ENCODE measurements around the gene NECTIN1.
"Not testable (repeated sequence)": the region's sequence is repeated elsewhere in the genome, so short reads cannot be mapped to it uniquely, and the experiment has no call there.

NECTIN1 gene

GRCh38 chr11:119595941-119596340, 133.1 kb downstream of the NECTIN1 start:
- peaks cover 12% of the 10 kb centered on the region for H3K4me1 ChIP-seq (ENCODE audit: control insufficient read depth, low read depth, low read length)
- not testable (repeated sequence) for H3K27ac ChIP-seq (ENCODE audit: low read length); H3K27me3 ChIP-seq (ENCODE audit: control insufficient read depth, insufficient read depth, low read length); H3K9me3 ChIP-seq (ENCODE audit: control insufficient read depth, low read depth, low read length); H3K9ac ChIP-seq (ENCODE audit: low read length); H3K4me3 ChIP-seq (ENCODE audit: low read length); H3K36me3 ChIP-seq (ENCODE audit: control insufficient read depth, low read depth, low read length)

GRCh38 chr11:119594639-119595249, 134.3 kb downstream of the NECTIN1 start:
- Histone ChIP-seq H3K4me1 (ENCODE audit: control insufficient read depth, low read depth, low read length) (peaks cover 24% of the 10 kb centered on the region), H3K27ac (ENCODE audit: low read length) (no peak overlapping the region), H3K36me3 (ENCODE audit: control insufficient read depth, low read depth, low read length) (no peaks in the 10 kb centered on the region)

DNA sequence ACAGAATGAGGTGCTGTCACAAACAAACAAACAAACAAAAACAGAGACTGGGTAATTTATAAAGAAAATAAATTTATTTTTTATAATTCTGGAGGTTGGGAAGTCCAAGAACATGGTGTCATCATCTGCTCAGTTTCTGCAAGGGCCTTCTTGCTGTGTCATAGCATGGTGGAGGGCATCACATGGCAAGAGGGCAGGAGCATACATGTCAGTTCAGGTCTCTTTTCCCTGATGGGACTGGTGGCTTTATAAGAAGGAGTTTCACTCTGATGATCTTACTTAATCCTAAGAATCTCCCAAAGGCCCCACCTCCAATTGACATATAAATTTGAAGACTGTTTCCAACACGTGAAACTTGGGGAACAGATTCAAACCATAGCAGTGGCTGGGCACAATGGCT, 135.7 kb downstream of the NECTIN1 start:
- Histone ChIP-seq H3K27ac (ENCODE audit: low read length) (no peak overlapping the region), H3K27me3 (ENCODE audit: control insufficient read depth, insufficient read depth, low read length) (no peaks in the 10 kb centered on the region), H3K4me3 (ENCODE audit: low read length) (no peak overlapping the region), H3K9ac (ENCODE audit: low read length) (no peak overlapping the region), H3K9me3 (ENCODE audit: control insufficient read depth, low read depth, low read length) (no peaks in the 10 kb centered on the region), H3K36me3 (ENCODE audit: control insufficient read depth, low read depth, low read length) (no peaks in the 10 kb centered on the region), H3K4me1 (ENCODE audit: control insufficient read depth, low read depth, low read length) (peaks cover 25% of the 10 kb centered on the region)

More at GRCh38 chr11:119594639-119595249, 134.3 kb downstream of the NECTIN1 start:
- Histone ChIP-seq H3K27me3 (ENCODE audit: control insufficient read depth, insufficient read depth, low read length) (no peaks in the 10 kb centered on the region), H3K9ac (ENCODE audit: low read length) (no peak overlapping the region), H3K4me3 (ENCODE audit: low read length) (no peak overlapping the region), H3K9me3 (ENCODE audit: control insufficient read depth, low read depth, low read length) (no peaks in the 10 kb centered on the region)

DNA sequence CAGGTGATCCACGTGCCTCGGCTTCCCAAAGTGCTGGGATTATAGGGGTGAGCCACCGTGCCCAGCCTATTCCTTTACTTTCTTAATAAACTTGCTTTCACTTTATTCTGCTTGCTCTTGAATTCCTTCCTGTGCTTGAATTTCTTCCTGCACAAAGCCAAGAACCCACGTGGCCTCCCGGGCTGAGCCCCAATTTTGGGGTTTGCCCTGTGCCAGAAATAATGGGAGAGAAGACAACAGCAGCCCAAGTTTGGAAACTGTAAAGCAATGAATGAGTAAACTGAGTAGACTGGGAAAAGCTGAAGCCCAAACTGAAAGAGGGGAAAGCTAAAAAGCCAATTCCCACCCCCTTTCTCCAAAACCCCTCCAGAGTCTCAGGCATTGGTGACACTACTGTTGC, 136.4 kb downstream of the NECTIN1 start:
- H3K36me3 ChIP-seq (ENCODE audit: control insufficient read depth, low read depth, low read length), result no peaks in the 10 kb centered on the region
- no peak overlapping the region for H3K4me3 ChIP-seq (ENCODE audit: low read length)
- H3K27me3 ChIP-seq (ENCODE audit: control insufficient read depth, insufficient read depth, low read length), result no peaks in the 10 kb centered on the region

GRCh38 chr11:119591836-119592310, 137.1 kb downstream of the NECTIN1 start:
- H3K9me3 ChIP-seq (ENCODE audit: control insufficient read depth, low read depth, low read length), result no peaks in the 10 kb centered on the region
- H3K9ac ChIP-seq (ENCODE audit: low read length), result no peak overlapping the region
- H3K36me3 ChIP-seq (ENCODE audit: control insufficient read depth, low read depth, low read length), result no peaks in the 10 kb centered on the region
- no peak overlapping the region for H3K4me3 ChIP-seq (ENCODE audit: low read length)
- H3K4me1 ChIP-seq (ENCODE audit: control insufficient read depth, low read depth, low read length), result peaks cover 25% of the 10 kb centered on the region
- peaks cover under 1% of the 10 kb centered on the region for H3K27me3 ChIP-seq (ENCODE audit: control insufficient read depth, insufficient read depth, low read length)
- H3K27ac ChIP-seq (ENCODE audit: low read length), result peak overlapping the region; percentile 21

More for the DNA sequence above, 136.4 kb downstream of the NECTIN1 start:
- no peaks in the 10 kb centered on the region for H3K9me3 ChIP-seq (ENCODE audit: control insufficient read depth, low read depth, low read length)
- no peak overlapping the region for H3K9ac ChIP-seq (ENCODE audit: low read length)
- peaks cover 25% of the 10 kb centered on the region for H3K4me1 ChIP-seq (ENCODE audit: control insufficient read depth, low read depth, low read length)
- no peak overlapping the region for H3K27ac ChIP-seq (ENCODE audit: low read length)

GRCh38 chr11:119590651-119591351, 138.2 kb downstream of the NECTIN1 start:
- H3K4me1 ChIP-seq (ENCODE audit: control insufficient read depth, low read depth, low read length), result peaks cover 25% of the 10 kb centered on the region
- H3K27ac ChIP-seq (ENCODE audit: low read length), result no peak overlapping the region
- no peaks in the 10 kb centered on the region for H3K36me3 ChIP-seq (ENCODE audit: control insufficient read depth, low read depth, low read length)
- no peak overlapping the region for H3K4me3 ChIP-seq (ENCODE audit: low read length)
- H3K9ac ChIP-seq (ENCODE audit: low read length), result peak overlapping the region; percentile 14
- peaks cover 11% of the 10 kb centered on the region for H3K27me3 ChIP-seq (ENCODE audit: control insufficient read depth, insufficient read depth, low read length)
- no peaks in the 10 kb centered on the region for H3K9me3 ChIP-seq (ENCODE audit: control insufficient read depth, low read depth, low read length)

GRCh38 chr11:119589001-119589400, 140.0 kb downstream of the NECTIN1 start:
- H3K27ac ChIP-seq (ENCODE audit: low read length), result no peak overlapping the region
- H3K9ac ChIP-seq (ENCODE audit: low read length), result no peak overlapping the region
- H3K4me1 ChIP-seq (ENCODE audit: control insufficient read depth, low read depth, low read length), result peaks cover 35% of the 10 kb centered on the region

More at GRCh38 chr11:119589001-119589400, 140.0 kb downstream of the NECTIN1 start:
- no peaks in the 10 kb centered on the region for H3K36me3 ChIP-seq (ENCODE audit: control insufficient read depth, low read depth, low read length)
- no peak overlapping the region for H3K4me3 ChIP-seq (ENCODE audit: low read length)
- peaks cover 23% of the 10 kb centered on the region for H3K27me3 ChIP-seq (ENCODE audit: control insufficient read depth, insufficient read depth, low read length)
- H3K9me3 ChIP-seq (ENCODE audit: control insufficient read depth, low read depth, low read length), result no peaks in the 10 kb centered on the region
